Esophagus muscularis mucosa (tissue), 4 donors: ENCODE data around the gene ANO10. TPM values are rescaled to one million over a fixed set of nuclear protein-coding genes. Genes with fewer than 3 reads are reported as not detected.

Experiments
- DNase-seq: peaks from one replicate; pipeline ENCODE4 v3.0.0-alpha.2; 2017; ENCODE audit errors: extremely low spot score
- H3K27ac ChIP-seq, 4 donors: fragments of 200-600 bp; sonication (generic); replicated peaks in 1 of 4; 1 replicate in 3 of 4; 2 replicates in 1 of 4; pipeline ENCODE4 v1.5.1; 2016 to 2019; ENCODE audit warnings: mild to moderate bottlenecking in 1 of 4
- H3K27me3 ChIP-seq, 4 donors: fragments of 200-600 bp; sonication (generic); one replicate each; pipeline versions ENCODE4 v1.5.1 to v1.6.0; 2016 to 2019
- H3K36me3 ChIP-seq, 4 donors: fragments of 200-600 bp; sonication (generic); one replicate each; pipeline ENCODE4 v1.5.1; 2016 to 2019
- H3K4me1 ChIP-seq, 4 donors: fragments of 200-600 bp; sonication (generic); one replicate each; pipeline ENCODE4 v1.5.1; 2016 to 2019
- H3K4me3 ChIP-seq, 4 donors: fragments of 200-600 bp; sonication (generic); 1 replicate in 2 of 4; 2 replicates in 2 of 4; pipeline ENCODE4 v1.5.1; 2016 to 2019; ENCODE audit warnings: mild to moderate bottlenecking in 4 of 4, moderate library complexity in 1 of 4
- H3K9me3 ChIP-seq, 4 donors: fragments of 200-600 bp; sonication (generic); 1 replicate in 3 of 4; 2 replicates in 1 of 4; pipeline ENCODE4 v1.5.1; 2016 to 2019
- EP300 ChIP-seq: sonication (generic); formaldehyde crosslinking; IDR thresholded peaks from one replicate; pipeline ENCODE4 v1.6.1; 2017; ENCODE audit warnings: antibody characterized with exemption
- POLR2A ChIP-seq: fragments of 450-650 bp; IDR thresholded peaks from one replicate; pipeline ENCODE4 v1.6.1; 2017; ENCODE audit warnings: antibody characterized with exemption, moderate library complexity, mild to moderate bottlenecking, low read depth
- POLR2AphosphoS5 ChIP-seq, 2 donors: sonication (generic); formaldehyde crosslinking; IDR thresholded peaks; one replicate each; pipeline ENCODE4 v1.6.1; 2017; ENCODE audit warnings: antibody characterized with exemption in 2 of 2
- WGBS: methylation state at CpG from one replicate; pipeline ENCODE4 v1.1.5; 2018; 5-methylcytosine and 5-hydroxymethylcytosine counted together
- intact Hi-C: fragments of 100-400 bp; cut with DNase I; formaldehyde crosslinking; loops from one replicate; pipeline ENCODE4 v1.15.1; 2023
- total RNA-seq, 4 donors: library from RNA; depleted of rRNA; stranded (reverse); fragments of >200 nt; gene quantifications; one replicate each; pipeline versions ENCODE4 v1.1.0 to v1.2.1, GENCODE V29; 2016
- TF ChIP-seq, protein P1 (sequence below), 3 experiments: fragments of 200-600 bp in 2 of 3; fragments of 450-650 bp in 1 of 3; sonication (generic) in 2 of 3; IDR thresholded peaks; one replicate each; pipeline ENCODE4 v1.5.1; 2017 to 2019; ENCODE audit warnings: antibody characterized with exemption in 3 of 3, mild to moderate bottlenecking in 2 of 3, moderate library complexity in 1 of 3

The ANO10 gene
- total RNA-seq, 4 donors from 2014 or later = 19.2 to 26.2 (median 24.0) TPM

DNA sequence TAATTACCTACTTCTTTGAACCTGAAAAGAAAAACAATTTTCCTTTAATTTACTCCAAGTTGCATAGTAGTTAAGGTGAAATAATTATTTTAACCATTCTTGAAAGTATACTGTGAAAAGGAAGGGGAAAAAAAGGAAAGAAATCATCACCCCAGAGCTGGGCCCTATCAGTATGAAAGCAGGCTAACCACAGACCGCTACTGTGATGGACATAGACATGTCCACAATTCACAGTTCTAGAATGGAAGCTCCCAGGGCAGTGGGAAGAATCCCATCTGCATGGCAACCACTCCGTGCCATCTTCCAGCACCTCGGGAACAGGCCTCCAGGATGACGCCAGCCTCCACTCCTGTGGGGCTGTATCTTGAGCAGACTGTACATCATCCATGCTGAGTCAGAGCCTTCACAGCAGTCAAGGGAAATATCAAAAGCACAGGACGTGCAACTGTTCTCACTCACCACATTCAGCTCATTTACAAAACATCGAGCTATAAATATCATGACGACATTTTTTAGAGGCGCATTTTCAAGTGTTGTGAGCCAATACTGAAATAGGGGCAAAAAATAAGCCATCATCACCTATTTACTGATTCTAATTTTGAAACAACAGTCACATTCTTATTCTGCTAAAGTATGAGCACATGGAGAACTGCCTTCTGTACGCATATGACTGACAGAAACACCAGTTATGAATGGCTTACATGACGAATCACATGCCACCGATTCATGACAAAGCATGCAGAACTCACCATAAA is 215.7 kb downstream of the ANO10 start:
- intact Hi-C loops = no loop called here
- Histone ChIP-seq H3K4me1 (no peaks in the 10 kb centered on the region), H3K27me3 (no peaks in the 10 kb centered on the region), H3K4me3 (no peak overlapping the region), H3K9me3 (no peaks in the 10 kb centered on the region), H3K36me3 (no peaks in the 10 kb centered on the region), H3K27ac (no peak overlapping the region)
- DNase-seq = no peak
- 68% methylated on average over 10 of the region's 11 CpGs for WGBS
- no peak for TF ChIP-seq POLR2AphosphoS5 (IDR thresholded peaks at IDR 0.05)
- TF ChIP-seq EP300 = no peak
- TF ChIP-seq, protein P1, sequence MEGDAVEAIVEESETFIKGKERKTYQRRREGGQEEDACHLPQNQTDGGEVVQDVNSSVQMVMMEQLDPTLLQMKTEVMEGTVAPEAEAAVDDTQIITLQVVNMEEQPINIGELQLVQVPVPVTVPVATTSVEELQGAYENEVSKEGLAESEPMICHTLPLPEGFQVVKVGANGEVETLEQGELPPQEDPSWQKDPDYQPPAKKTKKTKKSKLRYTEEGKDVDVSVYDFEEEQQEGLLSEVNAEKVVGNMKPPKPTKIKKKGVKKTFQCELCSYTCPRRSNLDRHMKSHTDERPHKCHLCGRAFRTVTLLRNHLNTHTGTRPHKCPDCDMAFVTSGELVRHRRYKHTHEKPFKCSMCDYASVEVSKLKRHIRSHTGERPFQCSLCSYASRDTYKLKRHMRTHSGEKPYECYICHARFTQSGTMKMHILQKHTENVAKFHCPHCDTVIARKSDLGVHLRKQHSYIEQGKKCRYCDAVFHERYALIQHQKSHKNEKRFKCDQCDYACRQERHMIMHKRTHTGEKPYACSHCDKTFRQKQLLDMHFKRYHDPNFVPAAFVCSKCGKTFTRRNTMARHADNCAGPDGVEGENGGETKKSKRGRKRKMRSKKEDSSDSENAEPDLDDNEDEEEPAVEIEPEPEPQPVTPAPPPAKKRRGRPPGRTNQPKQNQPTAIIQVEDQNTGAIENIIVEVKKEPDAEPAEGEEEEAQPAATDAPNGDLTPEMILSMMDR (IDR thresholded peaks at IDR 0.05) = no peak
- no peak for TF ChIP-seq POLR2A

DNA sequence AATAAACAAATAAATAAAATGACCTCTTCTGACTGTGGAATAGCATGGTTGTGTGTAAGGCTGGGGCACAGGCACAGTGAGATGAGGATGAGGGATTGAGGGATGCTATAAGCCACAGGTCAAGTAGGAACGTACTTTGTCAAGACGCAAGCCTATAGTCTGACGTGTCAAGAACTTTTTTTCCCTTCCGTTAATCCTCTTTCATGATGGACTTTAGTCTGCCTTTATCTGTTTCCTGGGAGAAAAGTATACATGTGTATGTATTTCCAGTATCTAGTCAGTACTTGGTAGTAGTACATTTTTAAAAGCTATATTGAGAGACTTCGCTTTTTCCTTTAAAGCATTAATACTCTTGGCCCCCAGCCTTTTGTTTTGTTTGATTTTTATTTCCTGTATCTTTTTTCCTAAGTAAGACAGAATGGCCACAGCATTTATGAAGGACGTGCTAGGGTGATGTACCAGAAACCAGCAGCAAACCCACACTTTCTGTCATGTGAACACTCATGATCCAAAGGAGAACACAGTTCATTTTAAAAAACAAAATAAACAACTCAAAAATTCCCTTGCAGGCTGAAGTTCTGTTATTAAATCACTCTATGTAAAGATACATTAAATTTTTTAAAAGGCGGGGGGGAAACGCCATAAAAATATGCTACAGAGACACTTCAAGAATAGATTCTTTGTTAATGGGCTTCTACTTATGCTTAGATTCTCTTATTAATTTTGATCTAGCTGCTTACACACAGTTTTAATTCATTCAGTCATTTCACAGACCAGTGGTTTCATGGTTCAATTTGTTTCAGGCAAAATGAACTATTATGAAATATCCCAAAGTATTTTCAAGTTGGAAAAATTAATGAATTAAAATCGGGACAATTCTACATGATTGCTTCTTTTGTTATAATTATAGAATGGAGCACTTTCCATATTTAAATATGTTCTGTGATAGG is 220.8 kb downstream of the ANO10 start:
- DNase-seq = no peak
- H3K36me3 ChIP-seq = no peaks in the 10 kb centered on the region
- no peaks in the 10 kb centered on the region for H3K9me3 ChIP-seq
- intact Hi-C loops = no loop called here
- no peaks in the 10 kb centered on the region for H3K27me3 ChIP-seq
- peaks cover 0 to 15% (median 3%) of the 10 kb centered on the region in 4 donors for H3K4me1 ChIP-seq
- no peak overlapping the region for H3K27ac ChIP-seq
- 89% methylated on average over 9 of the region's 9 CpGs for WGBS
- TF ChIP-seq, protein P1 (IDR thresholded peaks at IDR 0.05) = no peak
- TF ChIP-seq POLR2A (no peak), POLR2AphosphoS5 (IDR thresholded peaks at IDR 0.05) (no peak), EP300 (no peak)
- H3K4me3 ChIP-seq = no peak overlapping the region

- no peaks in the 10 kb centered on the region for H3K9me3 ChIP-seq
- TF ChIP-seq, protein P1 (IDR thresholded peaks at IDR 0.05) = no peak
- TF ChIP-seq POLR2A (no peak), EP300 (no peak), POLR2AphosphoS5 (IDR thresholded peaks at IDR 0.05) (no peak)
- DNase-seq = no peak
- no peak overlapping the region for H3K4me3 ChIP-seq
- intact Hi-C loops = no loop called here
- peaks cover 0 to 15% (median 3%) of the 10 kb centered on the region in 4 donors for H3K4me1 ChIP-seq
- H3K36me3 ChIP-seq = no peaks in the 10 kb centered on the region
- H3K27ac ChIP-seq = no peak overlapping the region
- no peaks in the 10 kb centered on the region for H3K27me3 ChIP-seq
- WGBS = 30% methylated on average over 1 of the region's 1 CpG
Measured at GRCh38 chr3:43400167-43400566, 221.6 kb downstream of the ANO10 start.

GRCh38 chr3:43399034-43399433 is 222.8 kb downstream of the ANO10 start:
- TF ChIP-seq POLR2AphosphoS5 (IDR thresholded peaks at IDR 0.05) (no peak), POLR2A (no peak), EP300 (no peak)
- TF ChIP-seq, protein P1 (IDR thresholded peaks at IDR 0.05) = no peak
- Histone ChIP-seq H3K9me3 (no peaks in the 10 kb centered on the region), H3K27ac (no peak overlapping the region), H3K4me1 (peaks cover 8 to 23% (median 12%) of the 10 kb centered on the region in 4 donors), H3K36me3 (no peaks in the 10 kb centered on the region), H3K4me3 (no peak overlapping the region), H3K27me3 (no peaks in the 10 kb centered on the region)
- WGBS = 77% methylated on average over 6 of the region's 6 CpGs
- intact Hi-C loops = no loop called here
- no peak for DNase-seq
